Frontal cortex (tissue), 4 donors: Measurements from ENCODE around the gene SIGLEC8. TPM values are rescaled to one million over a fixed set of nuclear protein-coding genes. Genes with fewer than 3 reads are reported as not detected.
A peak's percentile ranks its signal among the peaks of the same experiment; 100 is the strongest.
"Not testable (repeated sequence)": the region's sequence is repeated elsewhere in the genome, so short reads cannot be mapped to it uniquely, and the experiment has no call there.

Source experiments
- DNase-seq, 2 donors: peaks; one replicate each; pipeline ENCODE4 v3.0.0; 2012; ENCODE audit warnings: low spot score in 2 of 2
- FAIRE-seq: peaks from 2 replicates; lab custom pipeline; 2012; peaks lifted over from hg19 to GRCh38; lab: Jason Lieb, UNC
- total RNA-seq: library from RNA; depleted of rRNA; stranded (reverse); fragments of >200 nt; gene quantifications from one replicate; pipeline ENCODE4 v1.2.3, GENCODE V29; 2014
- donor health status: control.
- donor health status: control.
- donor health status: control.

SIGLEC8 gene
- total RNA-seq, 1 donor from 2014 or later = 0.82 TPM

DNA sequence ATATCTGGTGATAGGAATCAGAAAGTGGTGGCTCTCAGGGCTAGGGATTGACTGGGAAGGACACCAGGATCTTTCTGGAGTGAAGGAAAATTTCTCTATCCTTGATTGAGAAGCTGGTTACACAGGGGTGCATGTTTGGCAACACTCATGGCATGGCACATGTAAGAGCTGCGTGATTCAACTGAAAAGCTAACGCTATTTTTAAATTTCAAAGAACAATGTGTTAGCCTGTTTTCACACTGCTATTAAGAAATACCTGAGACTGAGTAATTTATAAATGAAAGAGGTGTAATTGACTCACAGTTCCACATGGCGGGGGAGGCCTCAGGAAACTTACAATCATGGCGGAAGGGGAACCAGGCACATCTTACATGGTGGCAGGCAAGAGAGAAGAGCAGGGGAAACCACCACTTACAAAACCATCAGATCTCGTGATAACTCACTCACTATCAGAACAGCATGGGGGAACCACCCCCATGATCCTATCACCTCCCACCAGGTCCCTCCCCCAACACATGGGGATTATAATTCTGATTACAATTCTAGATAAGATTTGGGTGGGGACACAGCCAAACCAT lies 7.4 kb downstream of the SIGLEC8 start:
- DNase-seq (no peak), FAIRE-seq (no peak)

DNA sequence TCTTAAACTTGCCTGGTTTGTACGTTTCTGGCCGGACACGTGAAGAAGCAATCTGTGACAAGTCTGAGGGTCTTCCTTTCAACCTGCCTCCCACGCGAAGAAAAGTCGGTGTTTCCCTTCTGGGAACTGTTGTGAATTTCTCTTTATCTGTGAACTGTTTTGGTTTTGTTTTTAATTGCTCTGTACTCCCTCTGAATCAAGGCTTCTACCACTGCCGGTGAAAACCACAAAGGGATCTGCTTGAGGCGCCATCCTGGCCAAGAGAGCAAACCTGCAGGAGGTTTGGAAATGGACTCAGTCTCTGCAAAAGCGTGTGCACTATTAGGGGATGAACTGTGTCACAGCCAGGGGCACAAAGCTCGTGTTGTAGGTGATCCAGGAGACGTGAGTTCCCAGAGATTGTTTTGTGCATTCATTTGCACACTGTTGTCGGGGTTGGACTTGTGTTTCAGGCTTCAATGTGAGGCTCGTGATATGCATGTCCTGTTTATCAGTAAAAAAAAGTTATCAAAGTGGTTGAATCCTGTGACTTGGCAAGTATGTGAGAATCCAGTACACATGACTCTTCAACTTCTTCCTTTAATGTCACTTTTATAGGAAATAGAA lies 9.7 kb downstream of the SIGLEC8 start:
- DNase-seq (no peak), FAIRE-seq (no peak)

- no peak for DNase-seq
- FAIRE-seq = no peak
Observed at GRCh38 chr19:51448011-51448410, 10.2 kb downstream of the SIGLEC8 start.

- DNase-seq, FAIRE-seq: not testable (repeated sequence)
Observed at GRCh38 chr19:51447510-51447909, 10.7 kb downstream of the SIGLEC8 start.

GRCh38 chr19:51441410-51442390 lies 16.6 kb downstream of the SIGLEC8 start:
- DNase-seq = no peak
- FAIRE-seq = no peak

DNA sequence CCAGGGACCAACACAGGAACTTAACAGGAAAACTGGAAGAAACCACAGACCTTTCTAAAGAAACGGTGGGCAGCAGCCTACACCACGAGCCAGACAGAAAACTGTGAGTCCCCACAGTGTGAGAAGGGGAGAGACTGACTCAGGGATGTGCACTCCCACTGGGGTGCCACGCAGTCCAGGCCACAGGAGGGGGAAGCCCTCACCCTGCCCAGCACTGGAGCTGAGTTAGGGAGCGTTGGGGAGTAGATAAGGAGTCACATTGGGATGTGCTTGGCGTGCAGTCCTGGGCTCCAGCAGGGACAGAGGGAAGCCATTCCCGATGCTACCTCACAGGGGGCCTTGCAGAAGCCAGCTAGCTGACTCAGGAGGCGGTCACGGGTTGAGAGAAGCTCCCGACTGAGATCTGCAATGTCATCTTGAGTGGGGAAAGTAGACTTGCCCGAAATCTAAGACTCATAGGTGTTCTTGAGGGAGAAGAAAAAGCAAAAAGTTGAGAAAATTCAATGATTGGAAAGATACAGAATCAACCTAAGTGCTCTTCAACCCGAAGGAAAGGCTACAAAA lies 17.3 kb downstream of the SIGLEC8 start:
- DNase-seq (no peak), FAIRE-seq (no peak)

- DNase-seq = no peak
- no peak for FAIRE-seq
Observed at GRCh38 chr19:51440052-51440451, 18.2 kb downstream of the SIGLEC8 start.

DNA sequence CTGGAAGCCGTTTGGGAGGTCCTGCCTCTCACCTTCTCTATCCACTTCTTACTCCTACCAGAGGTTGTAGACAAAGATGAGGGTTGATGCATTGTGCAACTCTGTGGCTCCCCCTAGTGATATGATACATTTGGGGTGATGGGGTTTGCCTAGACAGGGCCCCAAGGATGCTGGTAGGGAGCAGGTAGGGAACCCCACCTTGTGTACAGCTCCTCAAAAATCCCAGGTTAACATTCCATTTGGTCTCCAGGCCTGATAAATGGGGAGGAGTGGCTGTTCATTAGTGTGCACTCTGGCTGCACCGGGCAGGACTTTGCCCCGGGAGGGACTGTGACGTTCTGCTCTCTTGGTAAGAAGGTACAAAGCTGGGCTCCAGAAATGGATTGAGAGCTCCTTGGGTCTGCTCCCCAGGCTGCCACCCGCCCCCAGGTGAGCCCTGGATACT lies 19.2 kb downstream of the SIGLEC8 start:
- DNase-seq (no peak), FAIRE-seq (no peak)

- FAIRE-seq (no peak), DNase-seq (no peak)
Observed at GRCh38 chr19:51434456-51434855, 23.8 kb downstream of the SIGLEC8 start.

DNA sequence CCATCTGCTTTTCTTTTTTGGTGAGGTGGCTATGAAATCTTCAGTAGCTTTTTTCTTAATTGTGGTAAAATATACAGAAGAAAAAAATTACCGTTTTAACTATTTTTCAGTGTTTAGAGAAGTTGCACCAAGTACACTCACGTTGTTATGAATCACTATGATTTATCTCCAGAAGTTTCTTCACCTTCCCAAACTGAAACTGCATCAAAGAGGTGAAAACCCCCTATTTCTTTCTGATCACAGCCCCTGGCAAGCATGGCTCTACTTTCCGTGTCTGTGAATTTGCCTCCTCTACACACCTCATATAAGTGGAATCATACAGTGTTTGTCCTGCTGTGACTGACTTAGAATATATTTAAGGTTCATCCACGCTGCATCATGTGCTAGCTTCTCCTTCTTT lies 25.2 kb downstream of the SIGLEC8 start:
- DNase-seq = no peak
- FAIRE-seq = no peak

GRCh38 chr19:51431124-51431523 lies 27.1 kb downstream of the SIGLEC8 start:
- DNase-seq = no peak
- no peak for FAIRE-seq

DNA sequence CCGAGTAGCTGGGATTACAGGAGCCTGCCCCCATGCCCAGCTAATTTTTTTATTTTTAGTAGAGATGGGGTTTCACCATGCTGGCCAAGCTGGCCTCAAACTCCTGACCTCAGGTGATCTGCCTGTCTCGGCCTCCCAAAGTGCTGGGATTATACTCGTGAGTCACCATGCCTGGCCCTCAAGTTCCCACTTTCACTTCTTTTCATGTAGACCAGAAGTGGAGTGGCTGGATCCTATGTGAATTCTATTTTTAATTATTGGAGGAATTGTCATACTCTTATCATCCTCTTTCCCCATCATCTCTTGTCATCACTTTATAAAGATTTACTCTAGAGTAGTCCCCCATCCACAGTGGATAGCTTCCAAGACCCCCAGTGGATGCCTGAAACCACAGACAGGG lies 28.0 kb downstream of the SIGLEC8 start:
- no peak for FAIRE-seq
- DNase-seq = no peak

DNA sequence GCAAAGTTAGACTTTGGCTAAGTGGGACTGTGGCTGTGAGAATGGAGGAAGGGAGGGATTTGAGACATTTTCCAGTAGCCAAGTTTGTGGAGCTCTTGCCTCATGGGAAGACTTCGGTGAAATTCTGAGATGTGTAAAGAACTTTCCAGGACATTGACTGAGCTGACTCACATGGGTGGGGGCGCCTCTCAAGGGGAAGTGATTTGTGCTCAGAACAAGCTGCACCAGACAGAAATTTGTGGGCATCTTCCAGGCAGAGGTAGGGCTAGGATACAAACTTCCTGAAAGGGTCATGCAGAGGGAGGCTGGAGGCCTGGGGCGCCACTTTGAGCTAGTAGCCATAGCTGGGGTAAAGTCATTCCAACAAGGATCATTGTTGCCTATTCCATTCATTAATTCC lies 31.1 kb downstream of the SIGLEC8 start:
- FAIRE-seq (no peak), DNase-seq (no peak)

GRCh38 chr19:51422053-51422448 lies 36.2 kb downstream of the SIGLEC8 start:
- peak; percentile 55 to 83 for DNase-seq
- no peak for FAIRE-seq

DNA sequence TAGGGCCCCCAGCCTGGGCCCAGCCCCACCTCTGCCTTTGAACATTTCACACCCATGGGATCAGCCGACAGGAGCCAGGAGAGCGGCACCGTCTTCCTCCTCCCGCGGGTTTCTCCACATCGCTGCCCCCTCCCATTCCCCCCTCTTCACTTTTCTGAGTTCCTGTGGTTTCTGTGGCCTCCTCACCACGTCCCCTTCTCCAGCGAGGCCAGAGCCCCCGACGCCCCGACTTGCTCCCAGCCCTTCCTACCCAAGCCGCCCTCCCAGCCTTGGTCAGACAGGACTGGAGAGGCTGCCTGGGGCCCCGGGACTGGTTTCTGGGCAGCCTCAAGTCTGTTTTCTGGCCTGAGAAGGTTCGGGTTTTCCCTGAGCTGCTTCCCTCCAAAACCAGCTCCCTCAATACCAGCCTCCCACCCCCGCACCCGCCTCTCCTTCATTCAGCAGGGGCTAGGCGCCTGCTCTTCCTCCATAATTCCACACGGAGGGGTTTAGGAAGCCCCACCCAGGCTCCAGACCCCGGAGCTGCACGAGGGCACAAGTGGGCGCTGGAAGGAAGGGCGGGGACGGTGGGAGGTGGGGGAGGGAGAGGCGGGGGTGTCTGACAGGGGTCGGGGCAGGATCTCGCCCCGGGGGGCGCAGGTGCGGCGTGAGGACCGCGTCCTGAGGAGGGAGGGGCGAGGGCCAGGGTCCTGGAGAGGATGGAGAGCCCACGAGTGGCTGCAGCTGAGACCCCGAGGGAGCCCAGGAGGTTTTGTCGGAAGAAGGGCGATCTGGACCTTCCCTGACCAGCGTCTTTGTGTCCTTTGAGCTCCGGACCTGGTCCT lies 36.8 kb downstream of the SIGLEC8 start:
- DNase-seq = no peak

GRCh38 chr19:51420511-51420910 lies 37.7 kb downstream of the SIGLEC8 start:
- FAIRE-seq = not testable (repeated sequence)

More for the DNA sequence above, 36.8 kb downstream of the SIGLEC8 start:
- no peak for FAIRE-seq

GRCh38 chr19:51418707-51419106 lies 39.5 kb downstream of the SIGLEC8 start:
- FAIRE-seq = no peak
- DNase-seq = no peak

More at GRCh38 chr19:51420511-51420910, 37.7 kb downstream of the SIGLEC8 start:
- not testable (repeated sequence) for DNase-seq

DNA sequence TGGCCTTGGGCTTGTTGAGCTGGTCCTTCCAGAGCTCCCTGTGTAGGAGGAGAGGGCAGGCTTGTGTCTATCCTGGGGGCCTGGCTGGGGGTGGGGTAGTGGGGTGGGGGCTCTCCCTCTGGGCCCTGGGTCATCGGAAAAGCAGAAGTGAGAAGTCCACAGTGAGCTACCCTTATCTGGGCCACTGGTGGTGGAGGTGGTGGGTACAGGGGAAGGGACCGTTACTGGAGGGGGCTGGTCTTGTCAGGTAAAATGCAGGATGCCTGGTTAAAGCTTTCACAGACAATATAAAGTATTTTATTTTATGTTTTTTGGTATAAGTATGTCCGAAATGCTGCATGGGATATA lies 40.5 kb downstream of the SIGLEC8 start:
- no peak for FAIRE-seq
- no peak for DNase-seq

DNA sequence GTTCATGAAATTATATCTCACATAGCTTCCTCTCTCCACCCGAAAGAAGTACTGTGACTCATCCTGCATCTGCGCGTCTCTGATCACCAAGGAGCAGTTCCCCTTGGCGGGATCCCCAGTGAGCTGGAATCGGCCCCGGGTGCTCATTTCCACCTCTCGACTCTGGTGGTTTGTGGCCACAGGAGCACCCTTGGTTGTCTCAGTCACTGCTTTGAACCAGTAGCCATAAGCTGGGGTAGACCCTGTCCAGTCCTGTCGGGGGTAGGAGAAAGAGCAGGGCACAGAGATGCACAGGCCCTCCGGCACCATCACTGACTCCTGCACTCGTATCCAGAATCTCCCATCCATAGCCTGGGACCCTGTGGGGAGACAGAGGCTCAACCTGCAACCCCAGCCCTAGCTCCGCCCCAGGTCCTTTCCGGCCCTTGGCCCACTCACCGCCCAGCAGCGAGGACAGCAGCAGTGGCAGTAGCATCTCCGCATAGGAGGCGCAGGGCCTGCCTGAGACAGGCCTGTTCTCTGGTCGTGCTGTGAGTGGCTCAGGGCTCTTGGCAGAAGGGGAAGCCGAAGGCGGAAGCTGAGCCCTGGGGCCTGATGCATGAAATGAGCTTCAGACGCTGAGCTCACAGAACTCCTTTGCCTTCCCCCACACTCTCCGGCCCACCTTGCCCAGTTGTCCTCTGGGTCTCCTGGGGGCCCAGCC lies 41.0 kb downstream of the SIGLEC8 start, which contains the start of gene SIGLEC10:
Gene SIGLEC10 (minus strand): TSS at position 536 of the 703 bp plus-strand sequence. CDS start 61 bp downstream, at position 475.
- FAIRE-seq (no peak), DNase-seq (no peak)
